GM12864 (cell line): ENCODE results near the gene PARM1.

Source experiments
- DNase-seq: peaks from one replicate; pipeline ENCODE4 v3.0.0-alpha.2; 2011; ENCODE audit warnings: low read depth
- H3K4me3 ChIP-seq: 2 replicates; pipeline ENCODE4 v1.5.1; 2011; ENCODE audit warnings: mild to moderate bottlenecking, low read depth, low read length, control low read depth
- TF ChIP-seq, protein P1 (sequence below): IDR thresholded peaks from 2 replicates; pipeline ENCODE4 v1.5.1; 2011; ENCODE audit warnings: low read depth, mild to moderate bottlenecking, moderate library complexity, low read length, control low read depth, inconsistent platforms; ENCODE audit errors: missing control alignments

The PARM1 gene

DNA sequence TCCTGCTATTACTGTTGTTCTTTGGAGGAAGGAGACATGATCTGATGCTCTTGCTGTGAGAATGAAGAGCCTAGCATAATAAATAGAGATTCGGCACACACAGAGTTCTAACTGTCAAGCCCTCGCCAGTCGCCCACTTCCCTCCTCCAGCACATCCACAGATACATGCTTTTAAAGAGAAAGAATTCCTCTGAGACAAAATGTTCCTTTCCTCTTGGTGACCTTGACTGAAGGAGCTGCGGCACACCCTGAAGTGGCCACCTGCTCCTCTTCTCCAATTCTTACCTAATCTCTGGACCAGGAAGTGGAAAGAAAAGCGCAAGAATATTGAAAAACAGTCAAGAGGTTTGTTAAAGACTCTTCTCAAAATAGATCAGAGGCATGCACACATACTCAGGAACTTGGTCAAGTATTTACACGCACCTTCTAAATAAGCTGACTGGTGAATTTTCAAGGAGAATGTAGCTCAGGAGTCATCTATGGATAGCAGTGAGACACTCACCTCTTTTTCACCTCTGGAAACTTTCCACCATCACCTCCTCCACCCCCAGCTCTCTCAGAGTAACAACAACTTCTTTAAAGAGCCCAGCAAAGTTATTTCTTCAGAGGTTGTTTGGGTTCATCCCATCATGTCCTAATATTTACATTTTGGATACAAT lies 95.4 kb downstream of the PARM1 start:
- no peak overlapping the region for H3K4me3 ChIP-seq
- TF ChIP-seq, protein P1, sequence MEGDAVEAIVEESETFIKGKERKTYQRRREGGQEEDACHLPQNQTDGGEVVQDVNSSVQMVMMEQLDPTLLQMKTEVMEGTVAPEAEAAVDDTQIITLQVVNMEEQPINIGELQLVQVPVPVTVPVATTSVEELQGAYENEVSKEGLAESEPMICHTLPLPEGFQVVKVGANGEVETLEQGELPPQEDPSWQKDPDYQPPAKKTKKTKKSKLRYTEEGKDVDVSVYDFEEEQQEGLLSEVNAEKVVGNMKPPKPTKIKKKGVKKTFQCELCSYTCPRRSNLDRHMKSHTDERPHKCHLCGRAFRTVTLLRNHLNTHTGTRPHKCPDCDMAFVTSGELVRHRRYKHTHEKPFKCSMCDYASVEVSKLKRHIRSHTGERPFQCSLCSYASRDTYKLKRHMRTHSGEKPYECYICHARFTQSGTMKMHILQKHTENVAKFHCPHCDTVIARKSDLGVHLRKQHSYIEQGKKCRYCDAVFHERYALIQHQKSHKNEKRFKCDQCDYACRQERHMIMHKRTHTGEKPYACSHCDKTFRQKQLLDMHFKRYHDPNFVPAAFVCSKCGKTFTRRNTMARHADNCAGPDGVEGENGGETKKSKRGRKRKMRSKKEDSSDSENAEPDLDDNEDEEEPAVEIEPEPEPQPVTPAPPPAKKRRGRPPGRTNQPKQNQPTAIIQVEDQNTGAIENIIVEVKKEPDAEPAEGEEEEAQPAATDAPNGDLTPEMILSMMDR: no peak
- DNase-seq: no peak

DNA sequence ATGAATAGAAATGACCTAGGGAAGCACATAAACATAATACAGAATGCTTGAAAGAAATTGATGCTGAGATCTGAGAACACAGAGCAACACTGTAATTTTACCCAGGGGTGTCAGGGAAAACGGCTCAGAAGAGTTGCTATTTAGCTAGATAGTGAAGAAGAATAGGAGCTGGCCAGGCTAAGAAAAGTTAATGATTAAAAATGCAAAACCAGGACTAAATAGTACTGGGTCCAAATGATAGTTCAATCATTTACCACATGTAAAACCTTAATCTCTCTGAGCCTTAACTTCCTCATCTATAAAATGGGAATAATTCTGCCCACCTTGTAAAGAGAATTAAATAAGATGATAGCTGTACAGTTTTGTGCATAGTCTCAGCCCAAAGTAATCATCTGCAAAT lies 97.1 kb downstream of the PARM1 start:
- DNase-seq: no peak
- TF ChIP-seq, protein P1: no peak
- no peak overlapping the region for H3K4me3 ChIP-seq

DNA sequence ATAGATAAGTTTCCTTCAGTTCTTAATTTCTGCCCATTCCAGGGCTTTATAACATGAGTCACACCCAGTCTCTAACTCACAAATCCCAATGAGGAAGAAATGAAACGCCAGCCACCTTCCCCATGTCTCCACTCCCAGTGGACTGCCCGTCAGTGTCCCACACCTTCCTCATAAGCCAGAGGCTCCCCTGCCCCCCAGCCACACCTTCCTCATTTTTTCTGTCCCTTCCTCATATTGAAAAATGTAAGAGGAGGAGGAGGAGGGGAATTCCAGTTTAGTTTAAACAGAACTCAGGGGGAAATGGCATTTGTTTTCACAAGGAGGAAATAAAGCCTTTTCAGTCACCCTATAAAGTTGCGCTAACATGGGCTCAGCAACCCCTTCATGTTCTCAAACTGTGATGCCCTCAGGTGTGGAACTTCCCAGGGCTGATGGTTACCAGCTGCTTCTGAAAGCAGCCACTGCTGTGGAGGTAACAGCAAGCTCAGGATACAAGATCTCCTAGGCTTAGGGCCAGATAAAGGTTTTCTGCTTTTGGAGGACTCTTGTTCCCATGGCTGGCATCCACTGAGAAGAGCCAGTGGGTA lies 97.8 kb downstream of the PARM1 start:
- DNase-seq: no peak
- no peak overlapping the region for H3K4me3 ChIP-seq
- TF ChIP-seq, protein P1: no peak

DNA sequence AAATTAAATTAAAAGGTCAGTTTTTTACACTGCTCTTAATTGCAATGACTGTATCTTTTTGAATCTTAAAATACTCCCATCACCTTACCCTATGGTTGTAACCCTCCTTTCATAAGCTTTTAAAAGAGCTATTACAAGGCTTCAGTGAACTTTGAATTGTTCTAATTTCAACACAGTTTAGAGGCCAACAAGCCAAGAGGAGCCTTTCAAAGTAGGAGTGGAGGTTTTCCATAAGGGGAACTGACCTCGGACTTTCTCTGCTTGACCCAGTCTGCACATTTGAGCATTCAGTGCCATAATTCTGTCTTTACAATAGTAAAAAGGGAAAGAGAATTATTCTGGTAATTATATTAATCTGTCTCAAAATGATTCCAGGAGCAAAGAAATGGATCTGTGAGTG lies 98.9 kb downstream of the PARM1 start:
- TF ChIP-seq, protein P1: no peak
- DNase-seq: no peak
- H3K4me3 ChIP-seq: no peak overlapping the region

DNA sequence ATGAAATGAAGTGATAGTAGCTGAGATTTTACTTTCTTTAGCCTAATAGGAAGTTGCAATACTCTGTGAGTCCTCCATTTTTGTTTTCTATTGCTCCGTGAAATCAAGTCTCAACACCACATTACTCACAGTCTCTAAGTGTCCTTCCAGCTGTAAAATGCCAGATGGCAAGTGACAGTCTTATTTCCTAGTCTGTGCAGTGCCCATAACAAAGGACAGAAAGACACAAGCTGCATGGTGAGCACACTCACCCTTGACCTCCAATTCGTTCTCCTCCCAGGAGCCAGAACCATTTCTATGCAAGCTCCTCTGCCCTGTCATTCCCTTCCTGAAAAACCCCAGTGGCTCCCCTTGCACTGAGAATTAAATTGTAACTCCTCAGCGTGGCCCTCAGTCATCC lies 101.6 kb downstream of the PARM1 start:
- TF ChIP-seq, protein P1: no peak
- no peak for DNase-seq
- H3K4me3 ChIP-seq: no peak overlapping the region

DNA sequence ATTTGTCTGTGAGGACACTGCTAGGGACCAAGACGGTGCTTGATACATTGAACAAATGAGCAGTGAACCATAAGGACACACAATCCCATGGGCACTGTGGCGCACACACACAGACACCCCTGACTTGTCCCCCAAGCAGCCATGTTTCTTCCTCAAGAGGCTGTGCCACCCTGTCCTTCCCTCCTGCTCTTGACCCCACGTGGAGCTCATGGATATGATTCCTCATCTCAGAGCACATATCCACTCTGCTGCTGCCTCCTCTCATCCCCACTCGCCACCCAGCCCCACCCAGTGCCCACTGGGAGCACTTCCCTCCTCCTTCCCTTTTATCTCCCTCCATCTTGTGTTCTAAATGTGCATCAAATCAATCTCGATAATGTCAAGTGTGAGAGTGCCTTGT lies 102.4 kb downstream of the PARM1 start:
- TF ChIP-seq, protein P1: no peak
- DNase-seq: no peak
- H3K4me3 ChIP-seq: no peak overlapping the region
